ENCODE data around the gene SLC6A19. TPM values are rescaled to one million over a fixed set of nuclear protein-coding genes. Genes with fewer than 3 reads are reported as not detected.

The SLC6A19 gene
- total RNA-seq, 1 experiment from 2014 or later, result 0.04 TPM

- no peaks in the 10 kb centered on the region for H3K4me1 Mint-ChIP-seq
- no peaks in the 10 kb centered on the region; the same call in 1 of the 2 replicates for H3K27me3 Mint-ChIP-seq (ENCODE audit: low read depth)
- H3K27ac Mint-ChIP-seq, result no peak overlapping the region
- no peak for TF ChIP-seq FOXJ3 (CRISPR knock-in tag; IDR thresholded peaks at IDR 0.05; ENCODE audit: borderline replicate concordance)
- TF ChIP-seq, protein P1, sequence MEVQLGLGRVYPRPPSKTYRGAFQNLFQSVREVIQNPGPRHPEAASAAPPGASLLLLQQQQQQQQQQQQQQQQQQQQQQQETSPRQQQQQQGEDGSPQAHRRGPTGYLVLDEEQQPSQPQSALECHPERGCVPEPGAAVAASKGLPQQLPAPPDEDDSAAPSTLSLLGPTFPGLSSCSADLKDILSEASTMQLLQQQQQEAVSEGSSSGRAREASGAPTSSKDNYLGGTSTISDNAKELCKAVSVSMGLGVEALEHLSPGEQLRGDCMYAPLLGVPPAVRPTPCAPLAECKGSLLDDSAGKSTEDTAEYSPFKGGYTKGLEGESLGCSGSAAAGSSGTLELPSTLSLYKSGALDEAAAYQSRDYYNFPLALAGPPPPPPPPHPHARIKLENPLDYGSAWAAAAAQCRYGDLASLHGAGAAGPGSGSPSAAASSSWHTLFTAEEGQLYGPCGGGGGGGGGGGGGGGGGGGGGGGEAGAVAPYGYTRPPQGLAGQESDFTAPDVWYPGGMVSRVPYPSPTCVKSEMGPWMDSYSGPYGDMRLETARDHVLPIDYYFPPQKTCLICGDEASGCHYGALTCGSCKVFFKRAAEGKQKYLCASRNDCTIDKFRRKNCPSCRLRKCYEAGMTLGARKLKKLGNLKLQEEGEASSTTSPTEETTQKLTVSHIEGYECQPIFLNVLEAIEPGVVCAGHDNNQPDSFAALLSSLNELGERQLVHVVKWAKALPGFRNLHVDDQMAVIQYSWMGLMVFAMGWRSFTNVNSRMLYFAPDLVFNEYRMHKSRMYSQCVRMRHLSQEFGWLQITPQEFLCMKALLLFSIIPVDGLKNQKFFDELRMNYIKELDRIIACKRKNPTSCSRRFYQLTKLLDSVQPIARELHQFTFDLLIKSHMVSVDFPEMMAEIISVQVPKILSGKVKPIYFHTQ (CRISPR knock-in tag; IDR thresholded peaks at IDR 0.05), result no peak
- no peak for TF ChIP-seq USF2 (CRISPR knock-in tag; IDR thresholded peaks at IDR 0.05)
- TF ChIP-seq TEAD4 (CRISPR knock-in tag; IDR thresholded peaks at IDR 0.05), result no peak
- TF ChIP-seq MYBL2 (CRISPR knock-in tag; IDR thresholded peaks at IDR 0.05), result no peak
- TF ChIP-seq, protein P2, sequence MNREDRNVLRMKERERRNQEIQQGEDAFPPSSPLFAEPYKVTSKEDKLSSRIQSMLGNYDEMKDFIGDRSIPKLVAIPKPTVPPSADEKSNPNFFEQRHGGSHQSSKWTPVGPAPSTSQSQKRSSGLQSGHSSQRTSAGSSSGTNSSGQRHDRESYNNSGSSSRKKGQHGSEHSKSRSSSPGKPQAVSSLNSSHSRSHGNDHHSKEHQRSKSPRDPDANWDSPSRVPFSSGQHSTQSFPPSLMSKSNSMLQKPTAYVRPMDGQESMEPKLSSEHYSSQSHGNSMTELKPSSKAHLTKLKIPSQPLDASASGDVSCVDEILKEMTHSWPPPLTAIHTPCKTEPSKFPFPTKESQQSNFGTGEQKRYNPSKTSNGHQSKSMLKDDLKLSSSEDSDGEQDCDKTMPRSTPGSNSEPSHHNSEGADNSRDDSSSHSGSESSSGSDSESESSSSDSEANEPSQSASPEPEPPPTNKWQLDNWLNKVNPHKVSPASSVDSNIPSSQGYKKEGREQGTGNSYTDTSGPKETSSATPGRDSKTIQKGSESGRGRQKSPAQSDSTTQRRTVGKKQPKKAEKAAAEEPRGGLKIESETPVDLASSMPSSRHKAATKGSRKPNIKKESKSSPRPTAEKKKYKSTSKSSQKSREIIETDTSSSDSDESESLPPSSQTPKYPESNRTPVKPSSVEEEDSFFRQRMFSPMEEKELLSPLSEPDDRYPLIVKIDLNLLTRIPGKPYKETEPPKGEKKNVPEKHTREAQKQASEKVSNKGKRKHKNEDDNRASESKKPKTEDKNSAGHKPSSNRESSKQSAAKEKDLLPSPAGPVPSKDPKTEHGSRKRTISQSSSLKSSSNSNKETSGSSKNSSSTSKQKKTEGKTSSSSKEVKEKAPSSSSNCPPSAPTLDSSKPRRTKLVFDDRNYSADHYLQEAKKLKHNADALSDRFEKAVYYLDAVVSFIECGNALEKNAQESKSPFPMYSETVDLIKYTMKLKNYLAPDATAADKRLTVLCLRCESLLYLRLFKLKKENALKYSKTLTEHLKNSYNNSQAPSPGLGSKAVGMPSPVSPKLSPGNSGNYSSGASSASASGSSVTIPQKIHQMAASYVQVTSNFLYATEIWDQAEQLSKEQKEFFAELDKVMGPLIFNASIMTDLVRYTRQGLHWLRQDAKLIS (CRISPR knock-in tag; IDR thresholded peaks at IDR 0.05; ENCODE audit: borderline replicate concordance), result no peak
- TF ChIP-seq, protein P3, sequence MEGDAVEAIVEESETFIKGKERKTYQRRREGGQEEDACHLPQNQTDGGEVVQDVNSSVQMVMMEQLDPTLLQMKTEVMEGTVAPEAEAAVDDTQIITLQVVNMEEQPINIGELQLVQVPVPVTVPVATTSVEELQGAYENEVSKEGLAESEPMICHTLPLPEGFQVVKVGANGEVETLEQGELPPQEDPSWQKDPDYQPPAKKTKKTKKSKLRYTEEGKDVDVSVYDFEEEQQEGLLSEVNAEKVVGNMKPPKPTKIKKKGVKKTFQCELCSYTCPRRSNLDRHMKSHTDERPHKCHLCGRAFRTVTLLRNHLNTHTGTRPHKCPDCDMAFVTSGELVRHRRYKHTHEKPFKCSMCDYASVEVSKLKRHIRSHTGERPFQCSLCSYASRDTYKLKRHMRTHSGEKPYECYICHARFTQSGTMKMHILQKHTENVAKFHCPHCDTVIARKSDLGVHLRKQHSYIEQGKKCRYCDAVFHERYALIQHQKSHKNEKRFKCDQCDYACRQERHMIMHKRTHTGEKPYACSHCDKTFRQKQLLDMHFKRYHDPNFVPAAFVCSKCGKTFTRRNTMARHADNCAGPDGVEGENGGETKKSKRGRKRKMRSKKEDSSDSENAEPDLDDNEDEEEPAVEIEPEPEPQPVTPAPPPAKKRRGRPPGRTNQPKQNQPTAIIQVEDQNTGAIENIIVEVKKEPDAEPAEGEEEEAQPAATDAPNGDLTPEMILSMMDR (IDR thresholded peaks at IDR 0.05), result no peak
- TF ChIP-seq TCF7 (CRISPR knock-in tag; IDR thresholded peaks at IDR 0.05; ENCODE audit: low read depth), result no peak
- TF ChIP-seq PRDM15 (CRISPR knock-in tag; IDR thresholded peaks at IDR 0.05), result no peak
- no peak for TF ChIP-seq ZBTB43 (CRISPR knock-in tag; IDR thresholded peaks at IDR 0.05)
- TF ChIP-seq CREM (CRISPR knock-in tag; IDR thresholded peaks at IDR 0.05), result no peak
- TF ChIP-seq, protein P4, sequence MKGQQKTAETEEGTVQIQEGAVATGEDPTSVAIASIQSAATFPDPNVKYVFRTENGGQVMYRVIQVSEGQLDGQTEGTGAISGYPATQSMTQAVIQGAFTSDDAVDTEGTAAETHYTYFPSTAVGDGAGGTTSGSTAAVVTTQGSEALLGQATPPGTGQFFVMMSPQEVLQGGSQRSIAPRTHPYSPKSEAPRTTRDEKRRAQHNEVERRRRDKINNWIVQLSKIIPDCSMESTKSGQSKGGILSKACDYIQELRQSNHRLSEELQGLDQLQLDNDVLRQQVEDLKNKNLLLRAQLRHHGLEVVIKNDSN (CRISPR knock-in tag; IDR thresholded peaks at IDR 0.05), result no peak
- TF ChIP-seq CBFB (CRISPR knock-in tag; IDR thresholded peaks at IDR 0.05; ENCODE audit: low read depth), result no peak
- ChIA-PET CTCF (interaction anchor here (1.7 kb wide), 1 partner anchor 15 kb away, joined by 5 read pairs; no protein-coding TSS in a partner anchor), POLR2A (no interaction called here)
- no peaks in the 10 kb centered on the region for H3K36me3 Mint-ChIP-seq
- H3K9me3 Mint-ChIP-seq, result peaks cover 20% of the 10 kb centered on the region
- no peak for ATAC-seq
- no peak for DNase-seq (ENCODE audit: low spot score)
- H3K4me3 Mint-ChIP-seq, result no peak overlapping the region
These were observed 17.8 kb downstream of the SLC6A19 start for GRCh38 chr5:1219098-1219767.
